Activated CD8-positive, alpha-beta memory T cell treated with anti-CD3 and anti-CD28 coated beads, Interleukin-2, amount 10 ng/mL, durations not matched to agents 7 days and 5 days (primary cell): ENCODE measurements around the gene UBL3. TPM values are rescaled to one million over a fixed set of nuclear protein-coding genes. Genes with fewer than 3 reads are reported as not detected.

Experiments
- ATAC-seq: fragments of 150-1000 bp; cut with Tn5 transposase; one replicate; pipeline ENCODE4 v1.10.0; 2021; ENCODE audit warnings: moderate library complexity
- CTCF ChIA-PET: fragments of 350-600 bp; sonication (Branson Sonifier 250); formaldehyde crosslinking; loops from one replicate; lab custom pipeline; 2021; ENCODE audit warnings: antibody characterized with exemption; lab: Charles Lee
- DNase-seq: peaks from one replicate; pipeline ENCODE4 v3.0.0-alpha.2; 2020
- H3K27ac Mint-ChIP-seq: one replicate; pipeline ENCODE4 v1.8.0; 2021; ENCODE audit warnings: mild to moderate bottlenecking, mixed read lengths
- H3K27me3 Mint-ChIP-seq: one replicate; pipeline ENCODE4 v1.8.0; 2021; ENCODE audit warnings: mixed read lengths
- H3K36me3 Mint-ChIP-seq: one replicate; pipeline ENCODE4 v1.8.0; 2021; ENCODE audit warnings: mild to moderate bottlenecking, mixed read lengths
- H3K4me1 Mint-ChIP-seq: one replicate; pipeline ENCODE4 v1.8.0; 2021; ENCODE audit warnings: mixed read lengths
- H3K4me3 Mint-ChIP-seq: one replicate; pipeline ENCODE4 v1.8.0; 2021; ENCODE audit warnings: mild to moderate bottlenecking, moderate library complexity, mixed read lengths
- H3K9me3 Mint-ChIP-seq: one replicate; pipeline ENCODE4 v1.8.0; 2022; ENCODE audit warnings: low read depth, mixed read lengths
- total RNA-seq, 2 experiments: library from RNA; stranded (reverse); gene quantifications; one replicate each; pipeline ENCODE4 v1.2.3, GENCODE V29; 2021

UBL3 gene
- total RNA-seq, 2 experiments from 2014 or later = 9.6 to 10.2 TPM

GRCh38 chr13:29737061-29737460 is 113.4 kb downstream of the UBL3 start:
- DNase-seq (no peak), ATAC-seq (no peak)
- Mint-ChIP-seq H3K27me3 (peaks cover 23% of the 10 kb centered on the region), H3K4me1 (peaks cover 7% of the 10 kb centered on the region), H3K36me3 (no peaks in the 10 kb centered on the region), H3K9me3 (no peaks in the 10 kb centered on the region), H3K4me3 (no peak overlapping the region), H3K27ac (no peak overlapping the region)
- CTCF ChIA-PET = no interaction called here

DNA sequence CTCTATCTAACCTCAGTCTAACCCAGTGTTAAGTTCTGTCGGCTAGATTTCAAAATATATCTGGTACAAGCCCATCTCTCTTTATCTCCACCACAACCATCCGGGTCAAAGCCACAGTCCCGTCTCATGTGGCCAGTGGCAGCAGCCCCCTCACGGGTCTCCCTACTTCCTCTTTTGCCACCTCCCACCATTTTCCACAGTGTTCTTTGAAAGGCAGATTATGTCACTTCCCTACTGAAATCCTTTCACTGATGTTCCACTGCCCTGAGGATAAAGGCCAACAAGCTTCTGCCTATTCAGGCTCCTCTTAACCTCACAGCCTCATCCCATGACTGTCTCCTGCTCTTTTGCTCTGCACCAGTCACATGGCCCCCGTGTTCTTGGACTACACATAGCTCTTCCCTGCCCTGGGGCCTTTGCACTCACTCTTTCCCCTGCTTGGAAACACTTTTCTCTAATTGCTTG is 117.2 kb downstream of the UBL3 start:
- no peak for ATAC-seq

DNA sequence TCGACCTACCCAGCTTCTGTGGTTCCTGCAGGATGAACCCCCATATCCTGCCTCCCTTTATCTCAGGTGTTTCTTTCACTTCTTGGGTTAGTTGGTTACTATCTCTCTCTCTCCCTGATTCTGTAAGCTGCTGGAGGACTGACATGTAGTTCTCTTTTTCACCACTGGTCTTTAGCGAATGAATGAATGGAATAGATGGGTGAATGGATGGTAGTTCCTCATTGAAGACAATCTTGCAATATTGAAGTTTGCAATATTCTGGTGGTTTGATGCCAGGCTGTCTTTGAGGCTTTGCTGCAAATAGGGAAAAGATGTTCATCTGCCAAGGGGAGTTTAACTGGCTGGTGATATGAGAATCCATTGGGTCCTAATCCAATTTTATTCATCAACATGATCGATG is 120.2 kb downstream of the UBL3 start:
- no peak for DNase-seq
- Mint-ChIP-seq H3K27me3 (peaks cover 69% of the 10 kb centered on the region), H3K4me3 (no peak overlapping the region), H3K9me3 (peaks cover 2% of the 10 kb centered on the region), H3K27ac (no peak overlapping the region), H3K4me1 (peaks cover 7% of the 10 kb centered on the region), H3K36me3 (no peaks in the 10 kb centered on the region)
- CTCF ChIA-PET = no interaction called here
- no peak for ATAC-seq

More for the DNA sequence above, 117.2 kb downstream of the UBL3 start:
- no peaks in the 10 kb centered on the region for H3K9me3 Mint-ChIP-seq
- H3K27me3 Mint-ChIP-seq = peaks cover 59% of the 10 kb centered on the region
- no peaks in the 10 kb centered on the region for H3K36me3 Mint-ChIP-seq
- CTCF ChIA-PET = no interaction called here
- no peak for DNase-seq
- H3K4me1 Mint-ChIP-seq = peaks cover 7% of the 10 kb centered on the region
- H3K4me3 Mint-ChIP-seq = no peak overlapping the region
- H3K27ac Mint-ChIP-seq = no peak overlapping the region

- CTCF ChIA-PET = no interaction called here
- H3K4me1 Mint-ChIP-seq = no peaks in the 10 kb centered on the region
Observed at GRCh38 chr13:29722415-29722814, 128.0 kb downstream of the UBL3 start.

DNA sequence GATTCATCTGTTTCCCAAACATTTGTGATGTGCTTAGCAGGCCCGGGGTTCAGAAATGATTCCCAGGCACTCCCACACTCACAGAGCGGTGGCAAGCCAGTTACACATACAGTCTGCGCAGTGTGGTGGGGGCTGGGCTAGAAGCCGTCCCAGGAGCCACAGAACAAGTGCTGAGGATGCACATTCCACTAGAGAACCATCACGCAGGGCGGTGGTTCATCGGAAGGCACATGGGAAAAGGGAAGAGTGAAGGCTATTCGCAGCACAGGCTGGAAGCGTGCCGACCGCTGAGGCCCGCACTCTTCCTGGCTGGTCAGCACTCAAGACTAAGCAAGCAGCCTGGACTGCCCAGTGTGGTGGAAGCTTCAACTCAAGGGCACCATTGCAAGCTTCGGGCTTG is 128.7 kb downstream of the UBL3 start:
- peaks cover 2% of the 10 kb centered on the region for H3K4me1 Mint-ChIP-seq
- no peak overlapping the region for H3K4me3 Mint-ChIP-seq
- H3K27ac Mint-ChIP-seq = no peak overlapping the region
- no peaks in the 10 kb centered on the region for H3K9me3 Mint-ChIP-seq
- DNase-seq (no peak), ATAC-seq (no peak)
- CTCF ChIA-PET = no interaction called here
- H3K36me3 Mint-ChIP-seq = no peaks in the 10 kb centered on the region
- H3K27me3 Mint-ChIP-seq = peaks cover 14% of the 10 kb centered on the region

More at GRCh38 chr13:29722415-29722814, 128.0 kb downstream of the UBL3 start:
- no peak overlapping the region for H3K4me3 Mint-ChIP-seq
- no peak overlapping the region for H3K27ac Mint-ChIP-seq
- no peak for ATAC-seq
- peaks cover 18% of the 10 kb centered on the region for H3K27me3 Mint-ChIP-seq
- no peaks in the 10 kb centered on the region for H3K36me3 Mint-ChIP-seq
- no peak for DNase-seq
- H3K9me3 Mint-ChIP-seq = peaks cover 2% of the 10 kb centered on the region

- H3K27me3 Mint-ChIP-seq = peaks cover 10% of the 10 kb centered on the region
- peaks cover 7% of the 10 kb centered on the region for H3K4me1 Mint-ChIP-seq
- CTCF ChIA-PET = interaction anchor here (1.3 kb wide), 1 partner anchor 211 kb away, joined by 5 read pairs; no protein-coding TSS in a partner anchor
- ATAC-seq (no peak), DNase-seq (no peak)
- H3K27ac Mint-ChIP-seq = no peak overlapping the region
- H3K9me3 Mint-ChIP-seq = no peaks in the 10 kb centered on the region
- H3K36me3 Mint-ChIP-seq = no peaks in the 10 kb centered on the region
- H3K4me3 Mint-ChIP-seq = no peak overlapping the region
Observed at GRCh38 chr13:29718694-29719093, 131.7 kb downstream of the UBL3 start.

DNA sequence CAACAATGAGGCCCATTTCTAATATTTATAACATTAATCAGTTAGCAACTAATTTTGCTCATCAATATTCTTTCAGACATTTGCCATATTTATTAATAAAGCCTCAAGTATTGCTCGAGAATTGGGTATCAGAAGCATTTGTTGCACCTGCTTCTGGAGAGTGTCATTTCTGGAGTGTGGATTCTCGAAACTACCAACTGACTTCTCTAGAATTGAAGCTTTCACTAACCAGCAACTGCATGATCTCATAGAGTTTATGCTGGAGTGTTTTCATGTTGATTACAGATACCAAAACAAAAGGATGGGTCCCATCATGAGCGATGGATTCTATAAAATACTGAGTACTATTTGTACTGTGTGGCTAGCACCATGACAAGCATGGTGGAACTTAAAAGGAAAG is 133.9 kb downstream of the UBL3 start:
- Mint-ChIP-seq H3K27ac (no peak overlapping the region), H3K4me1 (peaks cover 7% of the 10 kb centered on the region), H3K4me3 (no peak overlapping the region), H3K36me3 (no peaks in the 10 kb centered on the region), H3K9me3 (no peaks in the 10 kb centered on the region), H3K27me3 (peaks cover 18% of the 10 kb centered on the region)
- no peak for DNase-seq
- CTCF ChIA-PET = interaction anchor here (0.9 kb wide), 1 partner anchor 12 kb away, joined by 3 read pairs; no protein-coding TSS in a partner anchor
- no peak for ATAC-seq
